ENCODE measurements around the gene MTHFD1L.

The MTHFD1L gene

GRCh38 chr6:150934380-150934779 is 68.9 kb downstream of the MTHFD1L start:
- no peak for DNase-seq (ENCODE audit: low read depth in 2 of 2)

- DNase-seq (ENCODE audit: low read depth in 2 of 2) = no peak
Measured at GRCh38 chr6:150936021-150936555, 70.6 kb downstream of the MTHFD1L start.

GRCh38 chr6:150937132-150937906 is 71.8 kb downstream of the MTHFD1L start:
- DNase-seq (ENCODE audit: low read depth in 2 of 2) = no peak

- DNase-seq (ENCODE audit: low read depth in 2 of 2) = no peak
Measured at GRCh38 chr6:150939399-150939798, 73.9 kb downstream of the MTHFD1L start.

- no peak for DNase-seq (ENCODE audit: low read depth in 2 of 2)
Measured at GRCh38 chr6:150940941-150941340, 75.4 kb downstream of the MTHFD1L start.

- no peak for DNase-seq (ENCODE audit: low read depth in 2 of 2)
Measured at GRCh38 chr6:150949526-150949925, 84.0 kb downstream of the MTHFD1L start.

GRCh38 chr6:150953851-150954250 is 88.3 kb downstream of the MTHFD1L start:
- no peak for DNase-seq (ENCODE audit: low read depth in 2 of 2)

- DNase-seq (ENCODE audit: low read depth in 2 of 2) = no peak
Measured at GRCh38 chr6:150959166-150959565, 93.7 kb downstream of the MTHFD1L start.

- no peak for DNase-seq (ENCODE audit: low read depth in 2 of 2)
Measured at GRCh38 chr6:150962436-150962835, 96.9 kb downstream of the MTHFD1L start.

- DNase-seq (ENCODE audit: low read depth in 2 of 2) = no peak
Measured at GRCh38 chr6:150964765-150965164, 99.3 kb downstream of the MTHFD1L start.

GRCh38 chr6:150966786-150967185 is 101.3 kb downstream of the MTHFD1L start:
- no peak for DNase-seq (ENCODE audit: low read depth in 2 of 2)

GRCh38 chr6:150967381-150967780 is 101.9 kb downstream of the MTHFD1L start:
- no peak for DNase-seq (ENCODE audit: low read depth in 2 of 2)

GRCh38 chr6:150967910-150968309 is 102.4 kb downstream of the MTHFD1L start:
- DNase-seq (ENCODE audit: low read depth in 2 of 2) = no peak

- no peak for DNase-seq (ENCODE audit: low read depth in 2 of 2)
Measured at GRCh38 chr6:150969901-150970300, 104.4 kb downstream of the MTHFD1L start.

GRCh38 chr6:150971219-150971618 is 105.7 kb downstream of the MTHFD1L start:
- DNase-seq (ENCODE audit: low read depth in 2 of 2) = no peak

- no peak for DNase-seq (ENCODE audit: low read depth in 2 of 2)
Measured at GRCh38 chr6:150975136-150975535, 109.6 kb downstream of the MTHFD1L start.

- no peak for DNase-seq (ENCODE audit: low read depth in 2 of 2)
Measured at GRCh38 chr6:150977281-150977680, 111.8 kb downstream of the MTHFD1L start.

- no peak for DNase-seq (ENCODE audit: low read depth in 2 of 2)
Measured at GRCh38 chr6:150978624-150979023, 113.1 kb downstream of the MTHFD1L start.

- DNase-seq (ENCODE audit: low read depth in 2 of 2) = no peak
Measured at GRCh38 chr6:150979826-150980350, 114.4 kb downstream of the MTHFD1L start.

- no peak for DNase-seq (ENCODE audit: low read depth in 2 of 2)
Measured at GRCh38 chr6:150981095-150981494, 115.6 kb downstream of the MTHFD1L start.

- DNase-seq (ENCODE audit: low read depth in 2 of 2) = no peak
Measured at GRCh38 chr6:150981669-150982068, 116.2 kb downstream of the MTHFD1L start.

GRCh38 chr6:150987371-150987828 is 121.9 kb downstream of the MTHFD1L start:
- no peak for DNase-seq (ENCODE audit: low read depth in 2 of 2)

- DNase-seq (ENCODE audit: low read depth in 2 of 2) = no peak
Measured at GRCh38 chr6:150987855-150988464, 122.5 kb downstream of the MTHFD1L start.
